ENCODE results near the gene CELF1.

- TF ChIP-seq, protein P1, sequence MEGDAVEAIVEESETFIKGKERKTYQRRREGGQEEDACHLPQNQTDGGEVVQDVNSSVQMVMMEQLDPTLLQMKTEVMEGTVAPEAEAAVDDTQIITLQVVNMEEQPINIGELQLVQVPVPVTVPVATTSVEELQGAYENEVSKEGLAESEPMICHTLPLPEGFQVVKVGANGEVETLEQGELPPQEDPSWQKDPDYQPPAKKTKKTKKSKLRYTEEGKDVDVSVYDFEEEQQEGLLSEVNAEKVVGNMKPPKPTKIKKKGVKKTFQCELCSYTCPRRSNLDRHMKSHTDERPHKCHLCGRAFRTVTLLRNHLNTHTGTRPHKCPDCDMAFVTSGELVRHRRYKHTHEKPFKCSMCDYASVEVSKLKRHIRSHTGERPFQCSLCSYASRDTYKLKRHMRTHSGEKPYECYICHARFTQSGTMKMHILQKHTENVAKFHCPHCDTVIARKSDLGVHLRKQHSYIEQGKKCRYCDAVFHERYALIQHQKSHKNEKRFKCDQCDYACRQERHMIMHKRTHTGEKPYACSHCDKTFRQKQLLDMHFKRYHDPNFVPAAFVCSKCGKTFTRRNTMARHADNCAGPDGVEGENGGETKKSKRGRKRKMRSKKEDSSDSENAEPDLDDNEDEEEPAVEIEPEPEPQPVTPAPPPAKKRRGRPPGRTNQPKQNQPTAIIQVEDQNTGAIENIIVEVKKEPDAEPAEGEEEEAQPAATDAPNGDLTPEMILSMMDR (IDR thresholded peaks at IDR 0.05), result no peak
- no peak for TF ChIP-seq POLR2A (IDR thresholded peaks at IDR 0.05)
Observed at GRCh38 chr11:47478651-47479329, 74.1 kb downstream of the CELF1 start.

All from uterus (tissue), 2 donors.